Common myeloid progenitor, CD34-positive (primary cell): ENCODE measurements around the gene CDC20B. TPM values are rescaled to one million over a fixed set of nuclear protein-coding genes. Genes with fewer than 3 reads are reported as not detected.
A peak's percentile ranks its signal among the peaks of the same experiment; 100 is the strongest.

ENCODE experiments used
- CTCF ChIA-PET: fragments of 350-600 bp; sonication (Branson Sonifier 250); formaldehyde crosslinking; loops from one replicate; lab custom pipeline; 2021; ENCODE audit warnings: antibody characterized with exemption; lab: Charles Lee
- POLR2A ChIA-PET: fragments of 350-600 bp; sonication (Branson Sonifier 250); formaldehyde crosslinking; loops from one replicate; lab custom pipeline; 2021; ENCODE audit warnings: antibody characterized with exemption; lab: Charles Lee
- DNase-seq, 3 donors: peaks; one replicate each; pipeline versions ENCODE4 v3.0.0 to v3.0.0-alpha.2; 2013
- H3K27ac ChIP-seq, 2 experiments: 1 replicate in 1 of 2; 2 replicates in 1 of 2; pipeline ENCODE4 v1.7.0; 2013; ENCODE audit warnings: inconsistent platforms in 2 of 2, low read length in 2 of 2, mild to moderate bottlenecking in 2 of 2, low read depth in 1 of 2, moderate library complexity in 1 of 2; ENCODE audit not compliant: severe bottlenecking in 2 of 2, insufficient read depth in 1 of 2, poor library complexity in 1 of 2
- H3K27me3 ChIP-seq, 5 experiments: replicated peaks in 2 of 5; 1 replicate in 3 of 5; 2 replicates in 2 of 5; pipeline versions ENCODE4 v1.6.1 to v1.7.0; 2013; ENCODE audit warnings: low read length in 4 of 5, mild to moderate bottlenecking in 2 of 5, moderate library complexity in 2 of 5, inconsistent platforms in 1 of 5; ENCODE audit not compliant: insufficient read depth in 5 of 5, control insufficient read depth in 4 of 5
- H3K36me3 ChIP-seq, 4 experiments: 1 replicate in 2 of 4; 2 replicates in 2 of 4; pipeline versions ENCODE4 v1.6.1 to v1.7.0; 2013; ENCODE audit warnings: low read length in 3 of 4, control low read depth in 1 of 4, mild to moderate bottlenecking in 1 of 4; ENCODE audit not compliant: control insufficient read depth in 4 of 4, insufficient read depth in 4 of 4
- H3K4me1 ChIP-seq, 4 experiments: 1 replicate in 3 of 4; 2 replicates in 1 of 4; pipeline versions ENCODE4 v1.6.1 to v1.7.1; 2013; ENCODE audit warnings: low read length in 3 of 4, mild to moderate bottlenecking in 3 of 4, control low read depth in 1 of 4, inconsistent platforms in 1 of 4, moderate library complexity in 1 of 4; ENCODE audit not compliant: control insufficient read depth in 4 of 4, insufficient read depth in 4 of 4; ENCODE audit errors: control extremely low read depth in 1 of 4
- H3K4me3 ChIP-seq, 7 experiments: 1 replicate in 4 of 7; 2 replicates in 3 of 7; pipeline versions ENCODE4 v1.5.1 to v1.7.0; 2013; ENCODE audit warnings: mild to moderate bottlenecking in 7 of 7, low read length in 6 of 7, moderate library complexity in 6 of 7, inconsistent platforms in 2 of 7, low read depth in 2 of 7, control low read depth in 1 of 7; ENCODE audit not compliant: insufficient read depth in 4 of 7, control insufficient read depth in 1 of 7; ENCODE audit errors: extremely low read depth in 1 of 7
- H3K9me3 ChIP-seq, 5 experiments: 1 replicate in 4 of 5; 2 replicates in 1 of 5; pipeline versions ENCODE4 v1.6.1 to v1.7.1; 2013; ENCODE audit warnings: low read length in 4 of 5, mild to moderate bottlenecking in 2 of 5, inconsistent platforms in 1 of 5, low read depth in 1 of 5, moderate library complexity in 1 of 5; ENCODE audit not compliant: control insufficient read depth in 4 of 5, insufficient read depth in 2 of 5; ENCODE audit errors: control extremely low read depth in 1 of 5
- WGBS: methylation state at CpG from one replicate; pipeline ENCODE4 v1.1.5; 2013; ENCODE audit not compliant: insufficient coverage; 5-methylcytosine and 5-hydroxymethylcytosine counted together
- polyA plus RNA-seq: library from polyadenylated mRNA; unstranded; fragments of 120-200 nt; gene quantifications from one replicate; pipeline ENCODE4 v1.2.1, GENCODE V29; 2013

Gene CDC20B
- not detected for polyA plus RNA-seq

- CTCF ChIA-PET = interaction anchor here (1.0 to 3.1 kb wide), 5 partner anchors 11 to 60 kb away, joined by 3 to 16 read pairs (median 6); partner anchors contain the start of gene CCNO
- peak; percentile 69 to 85 (median 81) for DNase-seq
- no peak within 1 kb of the TSS for H3K27ac ChIP-seq
- 0% methylated on average over 55 of the region's 69 CpGs for WGBS
- H3K9me3 ChIP-seq = no peaks in the 10 kb centered on the region
- H3K4me1 ChIP-seq = peaks cover 10 to 33% (median 24%) of the 10 kb centered on the region in 4 experiments
- peaks cover 22 to 85% (median 34%) of the 10 kb centered on the region in 5 experiments for H3K27me3 ChIP-seq
- POLR2A ChIA-PET = no interaction called here
- H3K4me3 ChIP-seq = peak within 1 kb of the TSS in 6 of 7 experiments; percentile 20 to 80 (median 61)
- H3K36me3 ChIP-seq = no peaks in the 10 kb centered on the region
Measured at GRCh38 chr5:55172937-55173686, at the start of gene CDC20B. TSS of gene CDC20B (minus strand) at chr5:55173177. CDS start at chr5:55173000, 177 bp downstream.

DNA sequence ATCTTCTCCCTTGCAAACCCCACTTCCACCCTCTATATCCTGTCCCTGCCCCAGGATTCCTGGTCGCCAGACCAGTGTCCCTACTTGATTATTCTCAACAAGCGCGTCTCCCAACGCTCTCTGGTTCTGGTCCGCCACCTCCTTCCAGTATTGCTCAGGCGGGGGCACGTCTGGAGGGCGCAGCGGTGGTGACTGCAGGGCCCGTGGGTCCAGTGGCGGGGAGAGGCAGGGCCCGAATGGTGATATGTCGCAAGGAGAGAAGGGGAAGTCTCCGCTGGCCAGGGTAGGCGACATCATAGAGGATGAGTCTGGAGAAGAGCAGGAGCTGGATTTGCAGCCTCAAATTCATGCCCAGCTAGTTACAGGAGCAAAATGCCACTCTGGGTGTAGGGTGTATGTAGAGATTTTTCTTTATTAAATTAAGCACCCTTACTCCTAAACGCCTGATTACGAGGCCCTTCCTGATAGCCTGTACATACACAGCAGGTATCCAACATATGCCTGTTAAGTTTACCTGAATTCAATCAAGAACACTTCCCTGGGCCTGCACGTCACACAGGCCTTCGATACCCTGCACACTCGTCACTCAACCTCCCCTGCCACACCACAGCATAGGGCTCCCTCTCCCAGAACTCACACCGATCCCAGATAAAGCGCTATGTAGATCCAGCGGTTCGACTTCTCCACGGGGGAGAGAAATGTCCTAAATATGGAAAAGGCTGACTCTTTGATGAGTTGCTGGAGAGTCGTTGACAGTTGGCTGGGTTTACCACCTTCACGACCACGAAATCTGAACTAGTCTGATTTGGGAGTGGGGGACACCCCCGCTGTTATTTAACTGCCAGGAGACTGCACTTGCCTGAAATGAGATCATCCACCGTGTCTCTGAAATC is 49.4 kb upstream of the CDC20B start:
- peaks cover 0 to 7% (median 0%) of the 10 kb centered on the region in 5 experiments for H3K9me3 ChIP-seq
- POLR2A ChIA-PET = no interaction called here
- peak in 2 of 3 donors; percentile 28 to 42 for DNase-seq
- H3K27ac ChIP-seq = no peak overlapping the region
- peaks cover 40 to 98% (median 67%) of the 10 kb centered on the region in 5 experiments for H3K27me3 ChIP-seq
- H3K36me3 ChIP-seq = no peaks in the 10 kb centered on the region
- CTCF ChIA-PET = interaction anchor here (0.9 kb wide), 1 partner anchor 9 kb away, joined by 3 read pairs; no protein-coding TSS in a partner anchor
- peaks cover 0 to 35% (median 29%) of the 10 kb centered on the region in 4 experiments for H3K4me1 ChIP-seq
- H3K4me3 ChIP-seq = no peak overlapping the region
- 23% methylated on average over 20 of the region's 30 CpGs for WGBS

- ChIA-PET CTCF (interaction anchor here (1.5 kb wide), 1 partner anchor 25 kb away, joined by 3 read pairs; no protein-coding TSS in a partner anchor), POLR2A (interaction anchor here (0.6 kb wide), 1 partner anchor 172 kb away, joined by 6 read pairs; no protein-coding TSS in a partner anchor)
- no peak for DNase-seq
- H3K4me1 ChIP-seq = peaks cover 0 to 23% (median 17%) of the 10 kb centered on the region in 4 experiments
- peaks cover 0 to 7% (median 0%) of the 10 kb centered on the region in 5 experiments for H3K9me3 ChIP-seq
- WGBS = 3% methylated on average over 58 of the region's 62 CpGs
- H3K36me3 ChIP-seq = no peaks in the 10 kb centered on the region
- peaks cover 33 to 89% (median 62%) of the 10 kb centered on the region in 5 experiments for H3K27me3 ChIP-seq
- peak overlapping the region in 4 of 7 experiments; percentile 11 to 55 (median 36) for H3K4me3 ChIP-seq
- no peak overlapping the region for H3K27ac ChIP-seq
Measured at GRCh38 chr5:55220433-55221185, 47.6 kb upstream of the CDC20B start.

DNA sequence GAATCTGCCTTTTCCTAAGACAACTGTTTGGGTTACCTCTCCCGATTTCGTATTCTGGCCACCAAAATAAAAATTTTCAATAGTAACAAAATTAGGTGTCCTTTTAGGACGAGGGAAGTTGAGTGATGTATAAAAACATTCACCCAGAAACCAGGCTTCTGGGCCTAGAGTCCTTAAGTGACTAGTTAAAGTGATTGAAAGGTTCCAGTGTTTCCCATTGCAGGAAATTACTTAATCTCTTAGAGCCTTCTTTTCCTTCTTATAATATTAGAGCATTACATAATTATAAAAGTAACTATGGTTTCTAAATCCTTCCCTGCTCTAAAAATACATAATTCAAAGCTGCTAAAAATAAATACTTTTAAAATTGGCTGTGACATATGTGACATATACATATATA is 46.8 kb upstream of the CDC20B start:
- Histone ChIP-seq H3K27me3 (peaks cover 25 to 80% (median 53%) of the 10 kb centered on the region in 5 experiments), H3K4me1 (peaks cover 0 to 23% (median 17%) of the 10 kb centered on the region in 4 experiments), H3K9me3 (peaks cover 0 to 7% (median 0%) of the 10 kb centered on the region in 5 experiments), H3K4me3 (no peak overlapping the region), H3K27ac (no peak overlapping the region), H3K36me3 (no peaks in the 10 kb centered on the region)
- no CpG with 5 or more reads among the region's 3 CpGs for WGBS
- no peak for DNase-seq
- POLR2A ChIA-PET = no interaction called here
- CTCF ChIA-PET = no interaction called here

DNA sequence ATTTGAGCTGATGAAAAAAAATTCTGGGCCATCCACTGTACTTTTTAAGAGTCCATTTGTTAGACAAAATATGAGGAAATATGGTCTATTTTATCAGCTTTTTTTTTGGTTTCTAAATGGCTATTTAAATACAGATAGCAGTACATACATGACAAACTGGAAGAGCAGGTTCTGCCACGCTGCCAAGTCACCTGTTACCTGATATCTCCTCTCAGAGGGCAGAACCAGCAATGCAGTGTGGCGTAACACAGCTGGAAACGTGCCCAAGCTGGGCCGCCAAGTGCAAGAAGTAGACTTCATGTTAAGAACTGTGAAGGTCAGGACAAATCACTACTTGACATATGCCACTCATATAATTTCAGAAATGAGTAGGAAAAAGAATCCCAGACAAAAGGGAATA is 46.0 kb upstream of the CDC20B start:
- ChIA-PET POLR2A (no interaction called here), CTCF (interaction anchor here (0.6 to 1.2 kb wide), 2 partner anchors 14 to 264 kb away, joined by 3 to 4 read pairs; partner anchors contain the start of gene CCNO)
- WGBS = 83% methylated on average over 3 of the region's 4 CpGs
- peaks cover 19 to 78% (median 45%) of the 10 kb centered on the region in 5 experiments for H3K27me3 ChIP-seq
- no peak overlapping the region for H3K4me3 ChIP-seq
- no peak overlapping the region for H3K27ac ChIP-seq
- H3K4me1 ChIP-seq = peaks cover 0 to 23% (median 17%) of the 10 kb centered on the region in 4 experiments
- H3K36me3 ChIP-seq = no peaks in the 10 kb centered on the region
- DNase-seq = no peak
- H3K9me3 ChIP-seq = peaks cover 0 to 7% (median 0%) of the 10 kb centered on the region in 5 experiments

DNA sequence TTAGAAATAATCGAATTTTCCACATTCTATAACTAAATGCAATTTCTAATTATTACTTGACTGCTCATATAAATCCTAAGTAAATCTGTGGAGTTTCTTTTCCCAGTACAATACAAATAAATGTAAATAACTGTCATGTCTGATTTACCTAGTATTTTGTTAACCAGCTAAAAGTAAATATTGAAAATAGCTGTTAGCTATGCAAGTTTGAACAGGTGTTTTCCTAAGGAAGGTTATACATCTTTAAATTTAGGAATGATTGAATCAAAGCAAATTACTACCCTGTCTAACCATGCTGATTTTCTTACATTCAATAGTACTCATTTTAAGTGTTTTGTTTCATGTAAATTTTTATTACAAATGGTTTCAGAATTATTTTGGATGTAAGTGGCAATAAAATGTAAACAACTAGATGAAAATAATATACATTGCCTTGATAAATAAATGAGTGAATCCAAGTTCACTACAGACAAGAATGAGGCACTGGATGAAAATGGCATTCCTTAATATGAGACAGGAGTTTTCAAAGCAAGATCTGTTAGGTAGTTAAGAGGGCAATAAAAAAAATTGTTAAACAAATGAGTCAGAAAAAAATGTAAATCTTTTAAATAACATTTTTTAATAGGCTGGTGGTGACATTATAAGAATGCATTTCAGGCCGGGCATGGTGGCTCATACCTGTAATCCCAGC is 38.4 kb upstream of the CDC20B start:
- DNase-seq = no peak
- Histone ChIP-seq H3K27me3 (peaks cover 0 to 26% (median 13%) of the 10 kb centered on the region in 5 experiments), H3K27ac (no peak overlapping the region), H3K36me3 (no peaks in the 10 kb centered on the region), H3K4me3 (no peak overlapping the region), H3K4me1 (no peaks in the 10 kb centered on the region), H3K9me3 (no peaks in the 10 kb centered on the region)
- no CpG with 5 or more reads among the region's 2 CpGs for WGBS
- ChIA-PET CTCF (interaction anchor here (0.9 kb wide), 1 partner anchor 40 kb away, joined by 4 read pairs; no protein-coding TSS in a partner anchor), POLR2A (no interaction called here)
